22Rv1 (cell line): Measurements from ENCODE around the gene C21orf58.

Experiments
- CTCF ChIP-seq: fragments of 450-650 bp; IDR thresholded peaks from 2 replicates; pipeline ENCODE4 v1.5.1; 2017; ENCODE audit warnings: mild to moderate bottlenecking
- ZFX ChIP-seq: fragments of 450-650 bp; IDR thresholded peaks from 2 replicates; pipeline ENCODE4 v1.6.1; 2017; ENCODE audit warnings: antibody characterized with exemption, borderline replicate concordance

DNA sequence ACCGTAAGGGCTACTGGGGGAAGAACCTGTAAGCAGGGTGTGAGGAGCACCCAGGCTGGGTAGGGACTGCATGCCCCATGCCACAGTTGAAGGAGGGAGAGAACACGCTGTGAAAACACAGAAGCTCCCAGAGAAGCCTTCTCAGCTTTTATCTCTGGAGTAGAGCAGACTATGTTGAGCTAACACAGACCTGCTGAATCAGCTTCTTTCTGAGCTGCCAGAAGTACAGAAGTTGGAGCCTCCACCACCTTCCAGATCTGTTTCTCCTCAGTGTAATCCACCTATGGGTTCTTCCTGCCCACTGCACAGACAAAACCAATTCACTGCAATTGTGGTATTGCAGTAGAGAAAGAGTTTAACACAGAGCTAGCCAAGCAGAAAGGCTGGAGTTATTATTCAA, 32.1 kb downstream of the C21orf58 start:
- TF ChIP-seq CTCF, result no peak
- no peak for TF ChIP-seq ZFX
